GM19372 (cell line): ENCODE results near the gene EMCN.
"Not testable (repeated sequence)": the region's sequence is repeated elsewhere in the genome, so short reads cannot be mapped to it uniquely, and the experiment has no call there.

ENCODE experiments used
- ATAC-seq: cut with Tn5 transposase; IDR thresholded peaks from one replicate; pipeline ENCODE4 v1.9.1; 2021; ENCODE audit warnings: mild to moderate bottlenecking, low read depth, moderate library complexity; ENCODE audit not compliant: unreplicated experiment

Gene EMCN

GRCh38 chr4:100391086-100391485 lies 126.7 kb downstream of the EMCN start:
- ATAC-seq = no peak

- no peak for ATAC-seq
Observed at GRCh38 chr4:100386270-100386669, 131.6 kb downstream of the EMCN start.

GRCh38 chr4:100380401-100380800 lies 137.4 kb downstream of the EMCN start:
- ATAC-seq = not testable (repeated sequence)

- no peak for ATAC-seq
Observed at GRCh38 chr4:100379583-100380105, 138.2 kb downstream of the EMCN start.

GRCh38 chr4:100372432-100372831 lies 145.4 kb downstream of the EMCN start:
- no peak for ATAC-seq

- no peak for ATAC-seq
Observed at GRCh38 chr4:100369871-100370270, 148.0 kb downstream of the EMCN start.

- ATAC-seq = no peak
Observed at GRCh38 chr4:100367451-100367850, 150.4 kb downstream of the EMCN start.

- no peak for ATAC-seq
Observed at GRCh38 chr4:100366213-100366612, 151.6 kb downstream of the EMCN start.

GRCh38 chr4:100362366-100362765 lies 155.5 kb downstream of the EMCN start:
- ATAC-seq = no peak

- ATAC-seq = no peak
Observed at GRCh38 chr4:100361336-100361735, 156.5 kb downstream of the EMCN start.

GRCh38 chr4:100360211-100360610 lies 157.6 kb downstream of the EMCN start:
- ATAC-seq = no peak

GRCh38 chr4:100359441-100359840 lies 158.4 kb downstream of the EMCN start:
- ATAC-seq = no peak

- no peak for ATAC-seq
Observed at GRCh38 chr4:100357542-100357941, 160.3 kb downstream of the EMCN start.

- ATAC-seq = no peak
Observed at GRCh38 chr4:100356172-100356571, 161.7 kb downstream of the EMCN start.

- ATAC-seq = not testable (repeated sequence)
Observed at GRCh38 chr4:100352352-100352751, 165.5 kb downstream of the EMCN start.

GRCh38 chr4:100348473-100348872 lies 169.3 kb downstream of the EMCN start:
- ATAC-seq = no peak

GRCh38 chr4:100347241-100347640 lies 170.6 kb downstream of the EMCN start:
- ATAC-seq = no peak

- no peak for ATAC-seq
Observed at GRCh38 chr4:100345585-100345984, 172.2 kb downstream of the EMCN start.
